ENCODE data around the gene SMNDC1.
"Not testable (repeated sequence)": the region's sequence is repeated elsewhere in the genome, so short reads cannot be mapped to it uniquely, and the experiment has no call there.

Gene SMNDC1

GRCh38 chr10:110304780-110305421, at the start of gene SMNDC1:
SMNDC1 (minus strand) TSS chr10:110304920; CDS start chr10:110303587, 1,333 bp downstream.
- DNase-seq: peak; percentile 97

GRCh38 chr10:110354322-110354766, 49.6 kb upstream of the SMNDC1 start:
- peak; percentile 70 for DNase-seq

DNA sequence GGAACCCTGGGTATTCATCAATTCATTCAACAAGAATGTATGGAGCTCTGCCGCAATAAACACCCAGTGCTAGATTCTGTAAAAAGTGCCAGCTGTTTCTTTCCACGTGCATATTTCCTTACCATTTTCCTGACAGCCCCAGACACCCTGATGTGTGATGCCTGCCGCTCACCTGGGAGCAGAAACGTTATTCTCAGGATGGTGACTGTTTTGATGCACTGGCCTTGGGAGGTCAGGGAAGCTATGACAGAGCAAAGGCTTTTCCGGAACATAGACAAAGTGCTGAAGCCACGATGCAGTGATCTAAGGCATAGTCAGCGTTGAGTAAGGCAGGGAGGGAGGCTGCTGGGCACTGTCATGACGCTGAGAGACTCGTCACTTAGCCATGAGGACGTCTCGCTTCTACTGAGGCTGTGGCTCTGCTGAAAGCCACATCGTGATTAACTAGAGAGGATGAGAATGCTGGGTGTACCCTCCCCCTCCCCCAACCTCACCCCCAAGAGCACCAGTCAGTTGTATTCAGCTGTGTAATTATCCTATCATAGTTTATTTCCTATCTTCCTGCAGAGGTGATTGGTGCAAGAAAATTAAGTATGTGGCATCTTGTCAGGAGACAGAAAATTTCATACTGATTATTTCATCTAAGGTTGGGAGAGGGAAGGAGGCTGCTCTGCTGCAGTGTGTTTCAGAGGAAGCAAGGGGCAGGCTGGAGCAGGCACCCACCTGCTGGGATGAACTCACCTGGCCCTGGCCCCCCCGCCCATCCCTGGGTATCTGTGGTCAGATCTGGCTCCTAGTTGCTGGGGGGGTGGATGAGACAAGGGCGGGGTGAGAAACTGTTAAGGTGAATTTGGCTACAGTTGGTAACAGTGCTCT, 48.8 kb upstream of the SMNDC1 start:
- peak; percentile 16 for DNase-seq

DNA sequence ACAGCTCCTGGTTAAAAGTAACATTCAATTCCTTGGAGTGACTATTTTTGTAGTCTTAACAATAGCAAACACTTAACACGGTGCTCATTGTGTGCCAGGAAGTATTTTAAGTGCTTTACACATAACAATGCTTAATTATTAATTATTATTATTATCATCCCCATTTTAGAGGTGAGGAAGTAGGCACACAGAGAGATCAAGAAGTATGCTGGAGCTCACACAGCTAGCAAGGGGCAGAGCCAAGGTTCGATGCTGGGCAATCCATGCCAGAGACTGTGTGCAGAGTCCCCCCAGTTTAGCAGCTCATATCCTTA, 48.2 kb upstream of the SMNDC1 start:
- DNase-seq: no peak

- DNase-seq: no peak
These were observed 46.1 kb upstream of the SMNDC1 start for GRCh38 chr10:110350812-110351211.

DNA sequence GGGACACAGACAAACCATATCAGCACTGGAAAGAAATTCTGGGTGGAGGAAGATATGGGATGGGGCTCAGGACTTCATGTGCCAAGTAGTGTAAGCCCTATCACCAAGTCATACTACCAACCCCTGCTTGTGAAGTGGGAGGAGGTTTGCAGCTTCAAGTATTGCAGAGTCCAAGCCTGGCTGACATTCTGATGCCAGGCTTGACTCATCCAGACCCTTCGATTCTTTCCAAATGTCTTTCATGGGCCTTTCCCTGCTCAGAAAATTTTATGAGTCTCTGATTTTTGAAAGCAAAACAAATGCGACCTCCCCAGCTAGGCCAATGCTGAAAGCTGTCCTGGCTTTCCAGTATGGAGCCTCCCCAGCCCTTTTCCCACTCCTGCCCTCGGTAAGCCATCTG, 45.1 kb upstream of the SMNDC1 start:
- DNase-seq: no peak

GRCh38 chr10:110349386-110349785, 44.7 kb upstream of the SMNDC1 start:
- no peak for DNase-seq

- no peak for DNase-seq
These were observed 43.6 kb upstream of the SMNDC1 start for GRCh38 chr10:110348336-110348735.

DNA sequence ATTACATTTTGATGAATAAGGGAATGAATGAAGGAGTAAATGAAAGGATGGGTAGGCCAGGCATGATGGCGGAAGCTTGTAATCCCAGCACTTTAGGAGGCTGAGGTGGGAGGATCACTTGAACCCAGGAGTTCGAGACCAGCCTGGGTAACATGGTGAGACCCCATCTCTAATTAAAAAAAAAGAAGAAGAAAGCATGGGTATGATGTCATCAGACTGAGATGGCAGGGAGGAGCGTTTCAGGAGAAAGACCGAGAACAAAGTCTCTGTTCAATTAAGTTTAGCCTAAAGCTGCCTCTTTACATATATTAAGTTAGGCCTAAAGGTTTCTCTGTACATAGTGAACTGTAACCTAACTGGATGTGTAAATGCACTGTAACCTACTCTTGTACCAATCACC, 42.2 kb upstream of the SMNDC1 start:
- no peak for DNase-seq

DNA sequence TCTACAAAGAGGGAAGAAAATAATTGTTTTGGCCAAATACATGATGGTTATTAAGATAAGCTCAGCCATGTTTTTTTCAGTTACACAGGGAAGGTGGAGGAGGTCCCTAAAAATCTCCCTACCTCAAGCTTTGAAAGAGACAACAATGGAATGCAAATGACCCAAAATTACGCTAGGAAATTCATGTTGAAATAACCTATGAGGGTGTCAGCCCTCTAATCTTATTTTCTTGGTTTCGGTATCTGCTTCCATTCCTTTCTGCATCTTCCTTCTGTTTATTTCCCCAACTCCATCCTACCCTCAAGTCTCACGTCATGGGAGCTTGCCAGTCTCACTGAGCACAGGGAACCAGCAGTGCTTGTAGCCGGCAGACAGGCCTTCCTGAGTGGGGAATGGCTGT, 40.6 kb upstream of the SMNDC1 start:
- DNase-seq: no peak

DNA sequence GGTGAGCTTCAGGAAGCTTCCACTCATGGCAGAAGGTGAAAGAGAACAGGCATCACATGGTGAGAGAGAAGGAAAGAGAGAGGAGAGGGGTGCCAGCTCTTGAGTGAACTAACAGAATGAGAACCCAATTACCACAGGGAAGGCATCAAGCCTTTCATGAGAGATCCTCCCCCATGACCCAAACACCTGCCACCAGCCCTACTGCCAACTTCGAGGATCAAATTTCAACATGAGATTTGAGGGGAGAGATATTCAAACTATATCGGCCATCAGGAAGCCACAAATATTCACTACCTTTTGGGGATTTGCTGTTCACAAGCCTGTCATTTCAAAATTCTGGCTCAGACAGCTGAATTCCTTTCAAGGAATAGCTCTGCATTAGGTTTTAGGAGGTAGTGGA, 39.9 kb upstream of the SMNDC1 start:
- peak; percentile 10 for DNase-seq

DNA sequence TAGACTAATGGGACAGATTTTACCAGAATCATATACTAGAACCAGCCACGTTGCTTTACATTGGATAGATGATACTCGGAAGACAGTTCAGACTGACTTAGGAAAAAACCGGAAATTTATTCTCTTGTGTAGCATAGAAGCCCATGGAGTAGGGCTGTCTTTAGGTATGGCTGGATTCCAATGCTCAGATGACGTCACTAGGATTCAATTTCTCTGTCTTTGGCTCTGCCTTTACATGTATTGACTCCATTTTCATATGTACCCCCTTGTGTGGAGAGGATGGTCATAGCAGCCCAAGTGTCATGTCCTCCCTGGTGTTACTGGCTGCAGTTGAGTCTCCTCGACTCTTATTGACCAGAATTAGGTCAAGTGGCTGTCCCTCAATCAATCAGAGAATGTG, 39.2 kb upstream of the SMNDC1 start:
- no peak for DNase-seq

DNA sequence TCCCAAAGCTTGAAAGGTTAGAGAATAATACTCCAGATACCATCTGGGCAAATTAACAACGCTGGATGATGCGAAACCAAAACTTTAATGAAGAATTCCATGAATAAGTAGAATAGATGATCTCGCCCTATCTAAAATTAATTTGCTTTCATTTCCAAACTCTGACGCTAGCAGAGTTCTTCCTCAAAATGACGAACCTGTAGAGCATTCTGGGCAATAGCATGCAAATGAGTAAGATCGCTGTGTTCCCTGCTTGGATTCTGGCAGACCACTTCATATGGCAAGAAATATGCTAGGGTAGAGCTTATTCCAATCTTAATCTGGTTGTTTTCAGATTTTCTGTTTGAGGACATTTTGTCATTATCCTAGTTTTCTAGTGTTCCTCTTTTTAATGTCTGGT, 36.1 kb upstream of the SMNDC1 start:
- DNase-seq: no peak

DNA sequence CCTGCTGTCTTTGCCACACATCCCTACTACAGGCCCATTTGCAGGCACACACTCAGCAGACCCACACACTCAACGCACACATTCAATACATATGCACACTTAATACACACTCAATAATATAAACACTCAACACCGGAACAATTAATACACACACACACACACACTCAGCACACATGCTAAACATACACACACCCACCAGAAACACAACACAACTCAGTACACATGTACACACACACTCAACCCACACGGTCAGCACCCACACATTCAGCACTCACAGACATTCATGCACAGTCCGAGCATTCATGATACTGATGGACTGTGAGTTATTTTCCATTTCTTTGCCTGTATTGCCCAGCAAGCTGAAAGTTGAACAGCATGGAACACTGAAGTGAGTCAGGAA, 35.4 kb upstream of the SMNDC1 start:
- DNase-seq: no peak

- DNase-seq: peak; percentile 6
These were observed 33.2 kb upstream of the SMNDC1 start for GRCh38 chr10:110337906-110338305.

GRCh38 chr10:110337401-110337800, 32.7 kb upstream of the SMNDC1 start:
- DNase-seq: no peak

- DNase-seq: peak; percentile 55
These were observed 31.5 kb upstream of the SMNDC1 start for GRCh38 chr10:110336111-110336721.

GRCh38 chr10:110335314-110336064, 30.8 kb upstream of the SMNDC1 start:
- DNase-seq: no peak

- DNase-seq: peak; percentile 45
These were observed 29.4 kb upstream of the SMNDC1 start for GRCh38 chr10:110334061-110334656.

GRCh38 chr10:110331226-110331795, 26.6 kb upstream of the SMNDC1 start:
- DNase-seq: not testable (repeated sequence)

- no peak for DNase-seq
These were observed 26.0 kb upstream of the SMNDC1 start for GRCh38 chr10:110330675-110331074.

GRCh38 chr10:110327262-110327914, 22.7 kb upstream of the SMNDC1 start:
- no peak for DNase-seq

All from NCI-H69 (cell line).